ENCODE results near the gene ADAMTSL5. TPM values are rescaled to one million over a fixed set of nuclear protein-coding genes. Genes with fewer than 3 reads are reported as not detected.

Gene ADAMTSL5
- total RNA-seq, 4 donors from 2014 or later = 1.3 to 9.7 (median 3.6) TPM

DNA sequence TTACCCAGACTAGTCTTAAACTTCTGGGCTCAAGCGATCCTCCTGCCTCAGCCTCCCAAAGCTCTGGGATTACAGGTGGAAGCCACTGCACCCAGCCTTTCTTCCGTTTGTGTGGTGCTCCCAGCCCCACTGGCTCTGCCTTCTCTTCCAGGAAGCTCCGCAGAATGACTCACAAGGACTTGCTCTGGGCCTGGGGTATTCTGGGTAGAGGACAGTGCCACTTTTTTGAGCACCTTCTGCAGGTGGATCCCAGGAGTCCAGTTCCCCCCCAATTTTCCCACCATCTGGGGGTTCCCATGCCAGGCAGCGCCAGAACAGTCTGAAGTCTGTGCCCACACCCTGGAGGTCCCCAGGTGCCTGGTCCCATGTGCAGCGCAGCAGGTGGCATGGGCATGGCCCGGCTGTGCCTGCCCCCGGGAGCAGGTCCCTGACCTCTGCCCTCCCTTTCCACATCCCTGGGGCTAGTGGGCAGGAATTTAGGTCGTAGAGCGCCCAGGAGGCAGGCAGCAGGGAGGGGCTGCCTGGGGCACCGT, 20.3 kb downstream of the ADAMTSL5 start:
- H3K27me3 ChIP-seq = peaks cover 41% of the 10 kb centered on the region
- peaks cover 0 to 23% (median 12%) of the 10 kb centered on the region in 3 donors for H3K4me1 ChIP-seq
- no peaks in the 10 kb centered on the region for H3K36me3 ChIP-seq
- H3K9me3 ChIP-seq = no peaks in the 10 kb centered on the region
- TF ChIP-seq, protein P1, sequence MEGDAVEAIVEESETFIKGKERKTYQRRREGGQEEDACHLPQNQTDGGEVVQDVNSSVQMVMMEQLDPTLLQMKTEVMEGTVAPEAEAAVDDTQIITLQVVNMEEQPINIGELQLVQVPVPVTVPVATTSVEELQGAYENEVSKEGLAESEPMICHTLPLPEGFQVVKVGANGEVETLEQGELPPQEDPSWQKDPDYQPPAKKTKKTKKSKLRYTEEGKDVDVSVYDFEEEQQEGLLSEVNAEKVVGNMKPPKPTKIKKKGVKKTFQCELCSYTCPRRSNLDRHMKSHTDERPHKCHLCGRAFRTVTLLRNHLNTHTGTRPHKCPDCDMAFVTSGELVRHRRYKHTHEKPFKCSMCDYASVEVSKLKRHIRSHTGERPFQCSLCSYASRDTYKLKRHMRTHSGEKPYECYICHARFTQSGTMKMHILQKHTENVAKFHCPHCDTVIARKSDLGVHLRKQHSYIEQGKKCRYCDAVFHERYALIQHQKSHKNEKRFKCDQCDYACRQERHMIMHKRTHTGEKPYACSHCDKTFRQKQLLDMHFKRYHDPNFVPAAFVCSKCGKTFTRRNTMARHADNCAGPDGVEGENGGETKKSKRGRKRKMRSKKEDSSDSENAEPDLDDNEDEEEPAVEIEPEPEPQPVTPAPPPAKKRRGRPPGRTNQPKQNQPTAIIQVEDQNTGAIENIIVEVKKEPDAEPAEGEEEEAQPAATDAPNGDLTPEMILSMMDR (IDR thresholded peaks at IDR 0.05) = no peak
- TF ChIP-seq EP300 (IDR thresholded peaks at IDR 0.05) = no peak
- no peak for TF ChIP-seq POLR2AphosphoS5 (IDR thresholded peaks at IDR 0.05)
- TF ChIP-seq POLR2A (IDR thresholded peaks at IDR 0.05) = no peak
- H3K27ac ChIP-seq = no peak overlapping the region
- no peak overlapping the region for H3K4me3 ChIP-seq
- WGBS, 2 donors (ENCODE audit: low coverage in 1 of 2) = 46 to 100% methylated on average over 1 to 2 of the region's 10 CpGs
- ATAC-seq = no peak

DNA sequence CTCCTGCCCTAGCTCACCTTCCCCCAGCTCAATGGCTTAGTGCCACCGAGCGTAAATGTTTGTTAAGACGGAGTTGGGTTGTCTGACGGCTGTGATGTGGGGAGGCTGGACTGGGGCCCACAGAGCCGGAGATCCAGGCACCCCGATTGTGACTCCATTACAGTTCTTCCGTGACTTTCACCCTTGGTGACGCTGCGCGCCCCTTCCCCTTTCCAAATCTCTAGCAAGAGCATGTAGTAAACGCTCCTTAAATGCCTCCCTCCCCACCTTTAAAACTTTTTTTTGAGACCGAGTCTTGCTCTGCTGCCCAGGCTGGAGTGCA, 21.0 kb downstream of the ADAMTSL5 start:
- ATAC-seq = no peak
- Histone ChIP-seq H3K9me3 (no peaks in the 10 kb centered on the region), H3K27ac (no peak overlapping the region), H3K4me3 (peak overlapping the region in 1 of 2 donors; percentile 57), H3K4me1 (peaks cover 0 to 23% (median 12%) of the 10 kb centered on the region in 3 donors), H3K36me3 (no peaks in the 10 kb centered on the region), H3K27me3 (peaks cover 34% of the 10 kb centered on the region)
- 59 to 66% methylated on average over 4 to 8 of the region's 12 CpGs for WGBS, 2 donors (ENCODE audit: low coverage in 1 of 2)
- TF ChIP-seq POLR2A (IDR thresholded peaks at IDR 0.05) = no peak
- TF ChIP-seq, protein P1 (IDR thresholded peaks at IDR 0.05) = no peak
- TF ChIP-seq POLR2AphosphoS5 (IDR thresholded peaks at IDR 0.05) = no peak
- TF ChIP-seq EP300 (IDR thresholded peaks at IDR 0.05) = no peak

- peaks cover 29% of the 10 kb centered on the region for H3K27me3 ChIP-seq
- no CpG with 5 or more reads among the region's 73 CpGs for WGBS, 2 donors (ENCODE audit: low coverage in 1 of 2)
- H3K4me1 ChIP-seq = peaks cover 0 to 23% (median 12%) of the 10 kb centered on the region in 3 donors
- no peak for ATAC-seq
- no peaks in the 10 kb centered on the region for H3K9me3 ChIP-seq
- peak within 1 kb of the TSS; percentile 2 to 90 (median 78) for H3K27ac ChIP-seq
- H3K36me3 ChIP-seq = no peaks in the 10 kb centered on the region
- TF ChIP-seq POLR2A (IDR thresholded peaks at IDR 0.05) = no peak
- TF ChIP-seq EP300 (IDR thresholded peaks at IDR 0.05) = no peak
- TF ChIP-seq, protein P1 (IDR thresholded peaks at IDR 0.05) = peak in 2 of 4 experiments; percentile 1 to 10
- TF ChIP-seq POLR2AphosphoS5 (IDR thresholded peaks at IDR 0.05) = no peak
- peak within 1 kb of the TSS; percentile 43 to 62 for H3K4me3 ChIP-seq
Observed at GRCh38 chr19:1491114-1491848, 21.5 kb downstream of the ADAMTSL5 start, which contains the start of gene REEP6. TSS of gene REEP6 (plus strand) at chr19:1491181. CDS start at chr19:1491270, 89 bp downstream.

DNA sequence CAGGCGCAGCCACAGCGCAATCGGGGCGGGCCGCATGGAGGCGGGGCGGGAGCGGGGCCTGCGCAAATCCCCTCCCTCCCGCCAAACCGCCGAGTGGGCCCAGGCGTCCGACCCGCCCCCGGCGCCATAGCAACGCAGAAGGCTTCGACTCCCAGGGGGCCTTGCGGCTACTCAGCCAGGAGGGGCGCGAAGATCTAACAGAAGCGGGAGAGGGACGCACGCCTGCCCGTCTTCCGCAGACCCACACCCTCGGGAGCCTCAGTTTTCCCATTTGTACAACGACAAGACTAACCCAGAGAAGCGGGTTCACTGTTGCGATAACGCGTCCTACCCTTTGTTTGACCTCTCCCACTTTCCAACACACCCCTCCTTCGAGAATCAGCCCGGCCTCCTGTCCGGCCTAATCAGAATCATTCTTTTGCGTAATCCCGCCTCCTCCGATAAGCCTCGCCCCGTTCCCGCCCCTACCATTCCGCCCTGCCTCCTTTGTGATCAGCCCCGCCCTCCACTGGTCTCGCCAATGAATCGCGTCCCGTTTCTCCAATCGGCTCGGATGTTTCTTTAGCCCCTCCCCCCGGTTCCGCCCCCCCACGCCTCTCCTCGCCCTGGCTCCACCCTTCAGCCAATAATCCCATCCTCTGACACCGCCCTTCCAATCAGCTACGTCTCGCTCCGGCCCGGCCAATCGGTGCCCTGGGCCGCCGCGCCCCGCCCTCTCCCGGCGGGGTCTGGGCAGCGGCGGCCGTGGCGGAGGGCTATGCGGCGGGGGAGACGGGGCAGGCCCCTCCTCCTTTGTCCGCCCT, 22.3 kb downstream of the ADAMTSL5 start, which contains the start of gene PCSK4:
TSS of gene PCSK4 (minus strand) at position 40 of the 803 bp plus-strand sequence. CDS start at position 36, 4 bp downstream.
- TF ChIP-seq POLR2AphosphoS5 (IDR thresholded peaks at IDR 0.05) (no peak), POLR2A (IDR thresholded peaks at IDR 0.05) (peak in 1 of 2 donors; percentile 31), EP300 (IDR thresholded peaks at IDR 0.05) (no peak)
- TF ChIP-seq, protein P1 (IDR thresholded peaks at IDR 0.05) = peak in 1 of 4 experiments; percentile 9
- H3K4me1 ChIP-seq = peaks cover 0 to 23% (median 12%) of the 10 kb centered on the region in 3 donors
- H3K27me3 ChIP-seq = peaks cover 21% of the 10 kb centered on the region
- 0 to 1% methylated on average over 12 to 26 of the region's 74 CpGs for WGBS, 2 donors (ENCODE audit: low coverage in 1 of 2)
- ATAC-seq = peak; percentile 96
- H3K36me3 ChIP-seq = no peaks in the 10 kb centered on the region
- peak within 1 kb of the TSS; percentile 2 to 90 (median 78) for H3K27ac ChIP-seq
- no peaks in the 10 kb centered on the region for H3K9me3 ChIP-seq
- peak within 1 kb of the TSS; percentile 43 to 62 for H3K4me3 ChIP-seq

All from gastroesophageal sphincter (tissue), 4 donors.